Small intestine (tissue), 7 donors: ENCODE measurements around the gene PI3. TPM values are rescaled to one million over a fixed set of nuclear protein-coding genes. Genes with fewer than 3 reads are reported as not detected.

ENCODE experiments used
- DNase-seq, 2 donors: peaks; one replicate each; pipeline versions ENCODE4 v3.0.0 to v3.0.0-alpha.2; 2013
- FAIRE-seq: peaks from 2 replicates; lab custom pipeline; 2012; peaks lifted over from hg19 to GRCh38; lab: Jason Lieb, UNC
- H3K27ac ChIP-seq, 3 donors: one replicate each; pipeline ENCODE4 v1.5.1; 2013; ENCODE audit warnings: low read length in 2 of 3, mild to moderate bottlenecking in 2 of 3, control low read depth in 1 of 3, inconsistent platforms in 1 of 3, low read depth in 1 of 3, moderate library complexity in 1 of 3
- H3K27me3 ChIP-seq, 3 donors: one replicate each; pipeline ENCODE4 v1.6.1; 2013; ENCODE audit warnings: low read length in 3 of 3, inconsistent platforms in 1 of 3; ENCODE audit not compliant: control insufficient read depth in 3 of 3, insufficient read depth in 3 of 3
- H3K36me3 ChIP-seq, 3 donors: one replicate each; pipeline ENCODE4 v1.6.1; 2013; ENCODE audit warnings: low read length in 3 of 3, inconsistent platforms in 1 of 3, low read depth in 1 of 3, mild to moderate bottlenecking in 1 of 3, moderate library complexity in 1 of 3; ENCODE audit not compliant: control insufficient read depth in 3 of 3, insufficient read depth in 2 of 3
- H3K4me1 ChIP-seq, 3 donors: one replicate each; pipeline ENCODE4 v1.6.1; 2013; ENCODE audit warnings: low read length in 2 of 3, inconsistent platforms in 1 of 3, low read depth in 1 of 3, mild to moderate bottlenecking in 1 of 3, moderate library complexity in 1 of 3; ENCODE audit not compliant: control insufficient read depth in 3 of 3, insufficient read depth in 2 of 3
- H3K4me3 ChIP-seq, 3 donors: one replicate each; pipeline ENCODE4 v1.5.1; 2013; ENCODE audit warnings: low read length in 3 of 3, control low read depth in 1 of 3, inconsistent platforms in 1 of 3, low read depth in 1 of 3, mild to moderate bottlenecking in 1 of 3, moderate library complexity in 1 of 3
- H3K9me3 ChIP-seq, 2 donors: one replicate each; pipeline ENCODE4 v1.6.1; 2013; ENCODE audit warnings: low read depth in 1 of 2, low read length in 1 of 2; ENCODE audit not compliant: control insufficient read depth in 2 of 2, insufficient read depth in 1 of 2
- WGBS, 3 donors: extraction: QIAGEN DNeasy Blood & Tissue Kit; methylation state at CpG; one replicate each; pipeline ENCODE4 v1.1.7; 2013; 5-methylcytosine and 5-hydroxymethylcytosine counted together
- polyA plus RNA-seq, 4 donors: library from polyadenylated mRNA; stranded (reverse) in 3 of 4; unstranded in 1 of 4; fragments of 200-250 nt in 3 of 4; fragments of 120-200 nt in 1 of 4; gene quantifications; one replicate each; pipeline versions ENCODE4 v1.2.1 to v1.2.3, GENCODE V29; 2013
- donor health status: healthy with polysubstance abuse.
- donor health status: control.
- donor health status: control.
- donor health status: Bipolar disorder and iron deficiency.
- donor health status: healthy.

The PI3 gene
- polyA plus RNA-seq, 4 donors = 3.6 to 61.0 (median 10.5) TPM

- H3K9me3 ChIP-seq = no peaks in the 10 kb centered on the region
- no peak overlapping the region for H3K4me3 ChIP-seq
- no peaks in the 10 kb centered on the region for H3K36me3 ChIP-seq
- 81 to 95% (median 83%) methylated on average over 3 of the region's 3 CpGs for WGBS, 3 donors
- H3K27me3 ChIP-seq = no peaks in the 10 kb centered on the region
- H3K27ac ChIP-seq = no peak overlapping the region
- FAIRE-seq = no peak
- DNase-seq = no peak
- H3K4me1 ChIP-seq = no peaks in the 10 kb centered on the region
These were observed 15.2 kb downstream of the PI3 start for GRCh38 chr20:45189861-45190260.

GRCh38 chr20:45191926-45192325 is 17.2 kb downstream of the PI3 start:
- Histone ChIP-seq H3K27me3 (peaks cover 0 to 2% (median 0%) of the 10 kb centered on the region in 3 donors), H3K9me3 (no peaks in the 10 kb centered on the region), H3K36me3 (no peaks in the 10 kb centered on the region), H3K27ac (no peak overlapping the region), H3K4me3 (no peak overlapping the region), H3K4me1 (no peaks in the 10 kb centered on the region)
- no peak for FAIRE-seq
- WGBS, 3 donors = 86 to 92% (median 87%) methylated on average over 3 of the region's 3 CpGs
- DNase-seq = no peak

GRCh38 chr20:45193331-45193730 is 18.6 kb downstream of the PI3 start:
- Histone ChIP-seq H3K9me3 (no peaks in the 10 kb centered on the region), H3K4me1 (no peaks in the 10 kb centered on the region), H3K4me3 (no peak overlapping the region), H3K27ac (no peak overlapping the region), H3K36me3 (no peaks in the 10 kb centered on the region), H3K27me3 (peaks cover 0 to 7% (median 2%) of the 10 kb centered on the region in 3 donors)
- DNase-seq = no peak
- no peak for FAIRE-seq
- WGBS, 3 donors = 90 to 94% (median 90%) methylated on average over 2 of the region's 2 CpGs

GRCh38 chr20:45206725-45207124 is 32.0 kb downstream of the PI3 start, which contains the start of gene SEMG1:
TSS of gene SEMG1 (plus strand) at chr20:45207033. CDS start at chr20:45207054, 21 bp downstream.
- Histone ChIP-seq H3K27ac (no peak within 1 kb of the TSS), H3K4me1 (no peaks in the 10 kb centered on the region), H3K27me3 (peaks cover 0 to 6% (median 3%) of the 10 kb centered on the region in 3 donors), H3K4me3 (no peak within 1 kb of the TSS), H3K9me3 (no peaks in the 10 kb centered on the region), H3K36me3 (no peaks in the 10 kb centered on the region)
- peak in 1 of 2 donors; percentile 21 for DNase-seq
- WGBS, 3 donors = 3 to 26% (median 5%) methylated on average over 1 of the region's 1 CpG
- no peak for FAIRE-seq

GRCh38 chr20:45209924-45210323 is 35.2 kb downstream of the PI3 start:
- Histone ChIP-seq H3K9me3 (no peaks in the 10 kb centered on the region), H3K27ac (no peak overlapping the region), H3K4me1 (no peaks in the 10 kb centered on the region), H3K4me3 (no peak overlapping the region), H3K36me3 (no peaks in the 10 kb centered on the region), H3K27me3 (peaks cover 0 to 6% (median 0%) of the 10 kb centered on the region in 3 donors)
- FAIRE-seq (no peak), DNase-seq (no peak)
- WGBS, 3 donors = 90 to 100% (median 100%) methylated on average over 1 of the region's 1 CpG

- Histone ChIP-seq H3K4me3 (no peak overlapping the region), H3K36me3 (no peaks in the 10 kb centered on the region), H3K27me3 (peaks cover 0 to 4% (median 0%) of the 10 kb centered on the region in 3 donors), H3K27ac (no peak overlapping the region), H3K9me3 (no peaks in the 10 kb centered on the region), H3K4me1 (no peaks in the 10 kb centered on the region)
- DNase-seq = no peak
- no peak for FAIRE-seq
These were observed 37.1 kb downstream of the PI3 start for GRCh38 chr20:45211569-45212474.

- no peaks in the 10 kb centered on the region for H3K27me3 ChIP-seq
- H3K9me3 ChIP-seq = no peaks in the 10 kb centered on the region
- H3K4me1 ChIP-seq = no peaks in the 10 kb centered on the region
- no peak overlapping the region for H3K27ac ChIP-seq
- no peak overlapping the region for H3K4me3 ChIP-seq
- no peaks in the 10 kb centered on the region for H3K36me3 ChIP-seq
- no peak for DNase-seq
- 88 to 94% (median 89%) methylated on average over 3 of the region's 3 CpGs for WGBS, 3 donors
- no peak for FAIRE-seq
These were observed 38.1 kb downstream of the PI3 start for GRCh38 chr20:45212836-45213235.

GRCh38 chr20:45218124-45218523 is 43.4 kb downstream of the PI3 start:
- Histone ChIP-seq H3K36me3 (no peaks in the 10 kb centered on the region), H3K4me1 (no peaks in the 10 kb centered on the region), H3K27ac (no peak overlapping the region), H3K4me3 (no peak overlapping the region), H3K27me3 (peaks cover 0 to 5% (median 0%) of the 10 kb centered on the region in 3 donors), H3K9me3 (no peaks in the 10 kb centered on the region)
- FAIRE-seq (no peak), DNase-seq (no peak)
- WGBS, 3 donors = 65 to 72% (median 70%) methylated on average over 4 of the region's 4 CpGs
